ENCODE data around the gene CADM2.
"Not testable (repeated sequence)": the region's sequence is repeated elsewhere in the genome, so short reads cannot be mapped to it uniquely, and the experiment has no call there.

DNA sequence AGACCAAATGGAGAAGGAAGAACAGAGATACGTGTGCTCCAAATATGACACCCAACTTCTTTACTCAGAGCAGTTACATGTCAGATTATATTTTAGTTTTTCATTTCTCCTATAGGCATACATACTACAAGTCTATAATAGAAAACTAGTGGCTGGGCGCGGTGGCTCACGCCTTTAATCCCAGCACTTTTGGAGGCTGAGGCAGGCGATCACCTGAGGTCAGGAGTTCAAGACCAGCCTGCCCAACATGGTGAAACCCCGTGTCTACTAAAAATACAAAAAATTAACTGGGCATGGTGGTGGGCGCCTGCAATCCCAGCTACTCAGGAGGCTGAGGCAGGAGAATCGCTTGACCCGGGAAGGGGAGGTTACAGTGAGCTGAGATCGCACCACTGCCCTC is 1030.8 kb downstream of the CADM2 start:
- TF ChIP-seq, protein P1, sequence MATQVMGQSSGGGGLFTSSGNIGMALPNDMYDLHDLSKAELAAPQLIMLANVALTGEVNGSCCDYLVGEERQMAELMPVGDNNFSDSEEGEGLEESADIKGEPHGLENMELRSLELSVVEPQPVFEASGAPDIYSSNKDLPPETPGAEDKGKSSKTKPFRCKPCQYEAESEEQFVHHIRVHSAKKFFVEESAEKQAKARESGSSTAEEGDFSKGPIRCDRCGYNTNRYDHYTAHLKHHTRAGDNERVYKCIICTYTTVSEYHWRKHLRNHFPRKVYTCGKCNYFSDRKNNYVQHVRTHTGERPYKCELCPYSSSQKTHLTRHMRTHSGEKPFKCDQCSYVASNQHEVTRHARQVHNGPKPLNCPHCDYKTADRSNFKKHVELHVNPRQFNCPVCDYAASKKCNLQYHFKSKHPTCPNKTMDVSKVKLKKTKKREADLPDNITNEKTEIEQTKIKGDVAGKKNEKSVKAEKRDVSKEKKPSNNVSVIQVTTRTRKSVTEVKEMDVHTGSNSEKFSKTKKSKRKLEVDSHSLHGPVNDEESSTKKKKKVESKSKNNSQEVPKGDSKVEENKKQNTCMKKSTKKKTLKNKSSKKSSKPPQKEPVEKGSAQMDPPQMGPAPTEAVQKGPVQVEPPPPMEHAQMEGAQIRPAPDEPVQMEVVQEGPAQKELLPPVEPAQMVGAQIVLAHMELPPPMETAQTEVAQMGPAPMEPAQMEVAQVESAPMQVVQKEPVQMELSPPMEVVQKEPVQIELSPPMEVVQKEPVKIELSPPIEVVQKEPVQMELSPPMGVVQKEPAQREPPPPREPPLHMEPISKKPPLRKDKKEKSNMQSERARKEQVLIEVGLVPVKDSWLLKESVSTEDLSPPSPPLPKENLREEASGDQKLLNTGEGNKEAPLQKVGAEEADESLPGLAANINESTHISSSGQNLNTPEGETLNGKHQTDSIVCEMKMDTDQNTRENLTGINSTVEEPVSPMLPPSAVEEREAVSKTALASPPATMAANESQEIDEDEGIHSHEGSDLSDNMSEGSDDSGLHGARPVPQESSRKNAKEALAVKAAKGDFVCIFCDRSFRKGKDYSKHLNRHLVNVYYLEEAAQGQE (IDR thresholded peaks at IDR 0.05; ENCODE audit: low read depth): not testable (repeated sequence)
- not testable (repeated sequence) for TF ChIP-seq POLR2A (IDR thresholded peaks at IDR 0.05; ENCODE audit: borderline replicate concordance, extremely low read depth, insufficient read depth, insufficient read length); SP1 (IDR thresholded peaks at IDR 0.05; ENCODE audit: low read depth); EZH2 (IDR thresholded peaks at IDR 0.05); CBX3 (IDR thresholded peaks at IDR 0.05; ENCODE audit: low read depth); YY1 (IDR thresholded peaks at IDR 0.05; ENCODE audit: extremely low read depth, insufficient replicate concordance, low read depth, low read length); POLR2AphosphoS5 (IDR thresholded peaks at IDR 0.05; ENCODE audit: low read depth, low read length); EGR1 (IDR thresholded peaks at IDR 0.05; ENCODE audit: low read depth); SIN3A (IDR thresholded peaks at IDR 0.05; ENCODE audit: low read depth)
- TF ChIP-seq, protein P2, sequence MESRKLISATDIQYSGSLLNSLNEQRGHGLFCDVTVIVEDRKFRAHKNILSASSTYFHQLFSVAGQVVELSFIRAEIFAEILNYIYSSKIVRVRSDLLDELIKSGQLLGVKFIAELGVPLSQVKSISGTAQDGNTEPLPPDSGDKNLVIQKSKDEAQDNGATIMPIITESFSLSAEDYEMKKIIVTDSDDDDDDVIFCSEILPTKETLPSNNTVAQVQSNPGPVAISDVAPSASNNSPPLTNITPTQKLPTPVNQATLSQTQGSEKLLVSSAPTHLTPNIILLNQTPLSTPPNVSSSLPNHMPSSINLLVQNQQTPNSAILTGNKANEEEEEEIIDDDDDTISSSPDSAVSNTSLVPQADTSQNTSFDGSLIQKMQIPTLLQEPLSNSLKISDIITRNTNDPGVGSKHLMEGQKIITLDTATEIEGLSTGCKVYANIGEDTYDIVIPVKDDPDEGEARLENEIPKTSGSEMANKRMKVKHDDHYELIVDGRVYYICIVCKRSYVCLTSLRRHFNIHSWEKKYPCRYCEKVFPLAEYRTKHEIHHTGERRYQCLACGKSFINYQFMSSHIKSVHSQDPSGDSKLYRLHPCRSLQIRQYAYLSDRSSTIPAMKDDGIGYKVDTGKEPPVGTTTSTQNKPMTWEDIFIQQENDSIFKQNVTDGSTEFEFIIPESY (IDR thresholded peaks at IDR 0.05; ENCODE audit: extremely low read depth, insufficient replicate concordance, low read length): not testable (repeated sequence)
- TF ChIP-seq, protein P3, sequence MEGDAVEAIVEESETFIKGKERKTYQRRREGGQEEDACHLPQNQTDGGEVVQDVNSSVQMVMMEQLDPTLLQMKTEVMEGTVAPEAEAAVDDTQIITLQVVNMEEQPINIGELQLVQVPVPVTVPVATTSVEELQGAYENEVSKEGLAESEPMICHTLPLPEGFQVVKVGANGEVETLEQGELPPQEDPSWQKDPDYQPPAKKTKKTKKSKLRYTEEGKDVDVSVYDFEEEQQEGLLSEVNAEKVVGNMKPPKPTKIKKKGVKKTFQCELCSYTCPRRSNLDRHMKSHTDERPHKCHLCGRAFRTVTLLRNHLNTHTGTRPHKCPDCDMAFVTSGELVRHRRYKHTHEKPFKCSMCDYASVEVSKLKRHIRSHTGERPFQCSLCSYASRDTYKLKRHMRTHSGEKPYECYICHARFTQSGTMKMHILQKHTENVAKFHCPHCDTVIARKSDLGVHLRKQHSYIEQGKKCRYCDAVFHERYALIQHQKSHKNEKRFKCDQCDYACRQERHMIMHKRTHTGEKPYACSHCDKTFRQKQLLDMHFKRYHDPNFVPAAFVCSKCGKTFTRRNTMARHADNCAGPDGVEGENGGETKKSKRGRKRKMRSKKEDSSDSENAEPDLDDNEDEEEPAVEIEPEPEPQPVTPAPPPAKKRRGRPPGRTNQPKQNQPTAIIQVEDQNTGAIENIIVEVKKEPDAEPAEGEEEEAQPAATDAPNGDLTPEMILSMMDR (IDR thresholded peaks at IDR 0.05 in 2 of 3, conservative IDR thresholded peaks at IDR 0.05 in 1 of 3; ENCODE audit: borderline replicate concordance in 1 of 3, insufficient read depth in 1 of 3, low read depth in 2 of 3, low read length in 2 of 3): not testable (repeated sequence)
- TF ChIP-seq, protein P4, sequence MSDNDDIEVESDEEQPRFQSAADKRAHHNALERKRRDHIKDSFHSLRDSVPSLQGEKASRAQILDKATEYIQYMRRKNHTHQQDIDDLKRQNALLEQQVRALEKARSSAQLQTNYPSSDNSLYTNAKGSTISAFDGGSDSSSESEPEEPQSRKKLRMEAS (IDR thresholded peaks at IDR 0.05): not testable (repeated sequence)
